Left ventricle myocardium inferior (tissue), 1 donor: ENCODE results near the gene ANKS1B. TPM values are rescaled to one million over a fixed set of nuclear protein-coding genes. Genes with fewer than 3 reads are reported as not detected.

ENCODE experiments used
- DNase-seq: peaks from one replicate; pipeline ENCODE4 v3.0.0-alpha.2; 2020
- H3K27ac ChIP-seq: fragments of 200-600 bp; replicated peaks from 2 replicates; pipeline ENCODE4 v1.8.0; 2021
- H3K27me3 ChIP-seq: fragments of 200-600 bp; 2 replicates; pipeline ENCODE4 v1.8.0; 2021; ENCODE audit warnings: low read depth
- H3K36me3 ChIP-seq: fragments of 200-600 bp; 2 replicates; pipeline ENCODE4 v1.8.0; 2021
- H3K4me1 ChIP-seq: fragments of 200-600 bp; 2 replicates; pipeline ENCODE4 v1.8.0; 2021
- H3K4me3 ChIP-seq: fragments of 200-600 bp; 2 replicates; pipeline ENCODE4 v1.8.0; 2021; ENCODE audit warnings: mild to moderate bottlenecking, moderate library complexity
- H3K9me3 ChIP-seq: fragments of 200-600 bp; replicated peaks from 2 replicates; pipeline ENCODE4 v1.8.0; 2021
- CTCF ChIP-seq: fragments of 200-600 bp; IDR thresholded peaks from 2 replicates; pipeline ENCODE4 v1.8.0; 2021; ENCODE audit warnings: antibody characterized with exemption, mild to moderate bottlenecking, borderline replicate concordance
- intact Hi-C: fragments of 100-400 bp; cut with micrococcal nuclease; formaldehyde crosslinking; loops from one replicate; pipeline ENCODE4 v1.11.0; 2022
- total RNA-seq: library from RNA; stranded (reverse); fragmentation: NEBNext Ultra II Directional; extraction: Animal tissue kit (Norgen Biotek cat#: 25700); gene quantifications from one replicate; pipeline ENCODE4 v1.2.1, GENCODE V29; 2021
- donor health status: DM: no; HTN: yes; CAD: no; lungs with severe emphysema.

ANKS1B gene
- total RNA-seq, 1 donor from 2014 or later, result 1.6 TPM

GRCh38 chr12:98808243-98808875, 1176.4 kb downstream of the ANKS1B start:
- Histone ChIP-seq H3K4me3 (no peak overlapping the region), H3K9me3 (no peaks in the 10 kb centered on the region), H3K36me3 (no peaks in the 10 kb centered on the region), H3K4me1 (no peaks in the 10 kb centered on the region), H3K27ac (no peak overlapping the region), H3K27me3 (peaks cover 77% of the 10 kb centered on the region)
- no peak for DNase-seq
- intact Hi-C loops, result no loop called here
- no peak for TF ChIP-seq CTCF

DNA sequence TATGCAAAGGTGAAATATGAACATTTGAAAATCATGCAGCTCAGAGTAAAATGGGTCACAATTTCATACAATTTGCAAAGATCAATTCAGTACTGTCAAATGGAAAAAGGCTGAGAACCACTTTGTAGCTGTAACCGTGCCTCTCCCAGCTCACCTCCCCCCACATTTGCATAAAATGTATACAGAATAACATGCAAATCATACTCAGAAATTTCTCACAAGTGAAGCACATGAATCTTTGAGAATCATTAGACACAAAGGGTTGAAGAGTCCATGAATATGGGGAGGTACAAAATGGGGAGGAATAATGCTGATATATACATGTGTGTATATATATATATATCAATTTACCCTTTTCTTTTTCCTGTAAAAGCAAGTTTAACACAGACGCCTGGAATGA, 1177.5 kb downstream of the ANKS1B start:
- H3K27me3 ChIP-seq, result peaks cover 81% of the 10 kb centered on the region
- H3K9me3 ChIP-seq, result no peaks in the 10 kb centered on the region
- no peak overlapping the region for H3K4me3 ChIP-seq
- TF ChIP-seq CTCF, result no peak
- no peaks in the 10 kb centered on the region for H3K4me1 ChIP-seq
- intact Hi-C loops, result no loop called here
- no peak overlapping the region for H3K27ac ChIP-seq
- no peaks in the 10 kb centered on the region for H3K36me3 ChIP-seq
- no peak for DNase-seq

DNA sequence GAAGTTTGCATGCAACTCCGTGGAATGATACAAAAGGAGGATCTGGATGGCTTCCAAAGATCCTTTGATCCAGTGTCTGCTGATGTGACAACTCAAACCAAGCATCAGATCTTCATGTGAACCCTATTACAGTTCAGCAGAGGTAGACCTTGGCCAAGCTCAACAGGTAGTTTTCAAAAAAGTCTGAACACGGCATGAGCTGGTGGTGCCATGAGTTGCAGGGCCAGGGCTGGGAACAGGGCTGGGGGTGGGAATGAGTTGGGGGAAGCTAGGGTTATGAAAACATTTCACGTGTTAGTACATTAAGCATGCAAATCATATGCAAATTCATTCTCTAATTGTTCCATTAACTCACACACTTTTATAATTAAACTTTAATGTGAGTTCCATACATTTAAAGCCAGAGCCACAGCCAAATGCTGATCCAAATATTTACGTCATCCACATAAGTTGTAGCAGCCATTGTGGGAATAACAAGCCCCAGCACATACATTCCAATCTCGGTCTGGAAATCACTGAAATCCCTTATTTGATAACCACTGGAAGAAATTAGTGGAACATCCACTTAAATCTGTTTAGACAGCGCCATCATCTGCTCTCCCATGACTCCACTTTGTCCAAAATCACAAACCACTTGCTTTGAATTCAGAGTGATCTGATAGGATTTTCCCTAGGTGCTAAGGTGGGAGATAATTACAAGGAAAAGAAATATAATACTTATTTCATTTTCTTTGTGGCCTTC, 1181.1 kb downstream of the ANKS1B start:
- Histone ChIP-seq H3K27me3 (peaks cover 65% of the 10 kb centered on the region), H3K36me3 (no peaks in the 10 kb centered on the region), H3K4me3 (no peak overlapping the region), H3K27ac (no peak overlapping the region), H3K9me3 (no peaks in the 10 kb centered on the region), H3K4me1 (no peaks in the 10 kb centered on the region)
- DNase-seq, result no peak
- intact Hi-C loops, result no loop called here
- no peak for TF ChIP-seq CTCF

GRCh38 chr12:98799822-98800221, 1184.9 kb downstream of the ANKS1B start:
- no peaks in the 10 kb centered on the region for H3K4me1 ChIP-seq
- no peak for TF ChIP-seq CTCF
- intact Hi-C loops, result no loop called here
- H3K27me3 ChIP-seq, result peaks cover 61% of the 10 kb centered on the region
- H3K27ac ChIP-seq, result no peak overlapping the region
- H3K9me3 ChIP-seq, result no peaks in the 10 kb centered on the region
- H3K36me3 ChIP-seq, result no peaks in the 10 kb centered on the region
- no peak overlapping the region for H3K4me3 ChIP-seq
- no peak for DNase-seq

DNA sequence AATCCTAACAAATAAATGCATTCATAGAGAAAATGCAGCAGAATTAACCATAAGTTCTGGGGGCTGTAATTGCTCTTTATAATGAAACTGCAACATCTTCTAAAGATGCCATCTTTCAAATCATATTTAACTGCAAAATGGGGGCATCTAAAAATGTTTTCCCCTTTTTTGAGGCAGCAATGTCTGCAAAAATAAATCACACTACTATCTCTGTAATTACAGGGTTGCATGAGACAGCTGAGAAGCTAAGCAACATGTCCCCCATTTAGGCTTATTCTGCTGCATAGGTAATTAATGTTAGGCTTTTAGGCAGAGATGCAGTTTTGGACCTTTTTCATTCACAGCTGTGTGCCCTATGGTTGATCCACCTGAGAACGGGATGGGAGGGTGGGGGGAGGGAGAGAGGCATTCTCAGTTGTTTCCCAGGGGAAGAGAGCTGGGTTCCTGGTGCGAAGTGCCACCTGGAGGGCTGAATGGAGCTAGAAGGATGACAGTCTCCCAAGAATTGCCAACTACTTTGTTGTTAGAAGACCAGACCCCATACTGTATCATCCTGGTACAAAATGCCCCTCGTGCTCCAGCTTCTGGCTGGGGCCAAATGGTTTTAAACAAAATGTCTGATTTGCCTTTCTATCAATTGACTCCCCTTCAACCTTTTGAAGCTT, 1185.5 kb downstream of the ANKS1B start:
- intact Hi-C loops, result no loop called here
- Histone ChIP-seq H3K4me1 (no peaks in the 10 kb centered on the region), H3K9me3 (no peaks in the 10 kb centered on the region), H3K36me3 (no peaks in the 10 kb centered on the region), H3K27me3 (peaks cover 56% of the 10 kb centered on the region), H3K4me3 (no peak overlapping the region), H3K27ac (no peak overlapping the region)
- no peak for DNase-seq
- TF ChIP-seq CTCF, result no peak
